HG03342 (cell line): ENCODE results near the gene TOX3.

Source experiments
- ATAC-seq: cut with Tn5 transposase; IDR thresholded peaks from one replicate; pipeline ENCODE4 v1.9.1; 2021; ENCODE audit warnings: mild to moderate bottlenecking, moderate library complexity; ENCODE audit not compliant: unreplicated experiment

Gene TOX3

GRCh38 chr16:52547004-52547833 lies at the start of gene TOX3:
Gene TOX3 (minus strand): TSS chr16:52547143. CDS start chr16:52546723, 420 bp downstream.
- ATAC-seq: no peak

GRCh38 chr16:52592778-52593177 lies 45.8 kb upstream of the TOX3 start:
- ATAC-seq: no peak

GRCh38 chr16:52591934-52592592 lies 45.1 kb upstream of the TOX3 start:
- ATAC-seq: no peak

GRCh38 chr16:52591471-52591870 lies 44.5 kb upstream of the TOX3 start:
- ATAC-seq: no peak

GRCh38 chr16:52586159-52586558 lies 39.2 kb upstream of the TOX3 start:
- ATAC-seq: no peak

GRCh38 chr16:52584354-52585320 lies 37.7 kb upstream of the TOX3 start:
- ATAC-seq: no peak

GRCh38 chr16:52581530-52581929 lies 34.6 kb upstream of the TOX3 start:
- ATAC-seq: no peak

GRCh38 chr16:52580488-52580887 lies 33.5 kb upstream of the TOX3 start:
- ATAC-seq: no peak

- no peak for ATAC-seq
These were observed 32.0 kb upstream of the TOX3 start for GRCh38 chr16:52578829-52579498.

GRCh38 chr16:52578007-52578828 lies 31.3 kb upstream of the TOX3 start:
- ATAC-seq: no peak

GRCh38 chr16:52577130-52577706 lies 30.3 kb upstream of the TOX3 start:
- ATAC-seq: no peak

- ATAC-seq: peak; percentile 76
These were observed 26.7 kb upstream of the TOX3 start for GRCh38 chr16:52573365-52574299.

- no peak for ATAC-seq
These were observed 25.7 kb upstream of the TOX3 start for GRCh38 chr16:52572656-52573055.

GRCh38 chr16:52570495-52571091 lies 23.6 kb upstream of the TOX3 start:
- ATAC-seq: no peak

GRCh38 chr16:52569701-52570100 lies 22.8 kb upstream of the TOX3 start:
- no peak for ATAC-seq

GRCh38 chr16:52568983-52569690 lies 22.2 kb upstream of the TOX3 start:
- ATAC-seq: no peak

- no peak for ATAC-seq
These were observed 21.6 kb upstream of the TOX3 start for GRCh38 chr16:52568495-52568894.
